ENCODE results near the gene PEA15. TPM values are rescaled to one million over a fixed set of nuclear protein-coding genes. Genes with fewer than 3 reads are reported as not detected.

The PEA15 gene
- total and polyA plus RNA-seq, 4 donors: 76.0 to 261 (median 136) TPM

DNA sequence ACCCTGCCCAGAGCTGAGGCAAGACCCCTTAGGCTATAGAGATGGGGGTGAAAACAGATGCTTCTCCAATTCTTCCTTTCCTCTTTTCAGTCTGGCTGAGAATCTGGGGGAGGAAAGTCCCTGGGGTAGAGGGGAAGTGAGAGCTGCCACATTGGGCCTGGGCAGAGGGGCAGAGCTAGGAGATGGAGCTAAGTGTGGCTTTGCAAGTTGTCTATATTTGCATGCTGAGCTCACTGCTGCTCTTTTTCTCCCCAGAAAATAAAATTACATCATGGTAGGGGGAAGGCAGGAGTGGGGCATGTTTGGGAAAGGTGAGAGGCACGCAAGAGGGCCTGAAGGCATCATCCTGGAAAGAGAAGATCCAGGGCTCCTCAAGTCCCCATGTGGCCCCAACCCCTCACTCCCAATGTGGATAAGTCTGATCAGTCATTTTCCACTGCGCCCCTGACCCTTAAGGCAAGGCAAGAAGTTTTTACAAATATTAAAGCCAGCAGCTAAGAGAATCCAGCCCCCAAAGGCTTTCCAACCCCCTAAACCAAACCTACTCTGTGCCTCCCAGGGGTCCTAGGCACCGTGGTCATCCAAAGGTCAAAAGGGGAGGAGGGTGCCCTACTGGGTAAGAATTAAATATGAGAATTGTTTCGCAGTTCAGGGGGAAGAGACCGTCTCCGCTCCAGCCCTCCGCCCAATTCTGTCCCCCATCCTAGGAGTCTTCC lies 500 bp upstream of the PEA15 start:
- H3K4me1 ChIP-seq (ENCODE audit: control insufficient read depth in 5 of 5, insufficient read depth in 5 of 5, low read length in 5 of 5): peaks cover 9 to 42% (median 26%) of the 10 kb centered on the region in 5 donors
- no peaks in the 10 kb centered on the region for H3K9me3 ChIP-seq (ENCODE audit: control insufficient read depth in 4 of 4, insufficient read depth in 3 of 4, low read length in 3 of 4)
- peaks cover 0 to 9% (median 4%) of the 10 kb centered on the region in 4 donors for H3K36me3 ChIP-seq (ENCODE audit: control insufficient read depth in 4 of 4, insufficient read depth in 4 of 4, low read length in 4 of 4)
- H3K4me3 ChIP-seq: no peak overlapping the region
- TF ChIP-seq CTCF (IDR thresholded peaks at IDR 0.05; ENCODE audit: control extremely low read depth, extremely low read depth): no peak
- peak overlapping the region; percentile 49 to 55 for H3K27ac ChIP-seq (ENCODE audit: low read depth in 1 of 2, low read length in 1 of 2)
- 24 to 25% methylated on average over 7 of the region's 7 CpGs for WGBS, 2 donors
- ATAC-seq (ENCODE audit: insufficient read depth, low FRiP score) (no peak), DNase-seq (no peak)
- no peaks in the 10 kb centered on the region for H3K27me3 ChIP-seq (ENCODE audit: control insufficient read depth in 3 of 3, insufficient read depth in 3 of 3, low read length in 2 of 3)
- H3K9ac ChIP-seq (ENCODE audit: insufficient read depth in 1 of 2, low read length in 2 of 2): no peak overlapping the region

GRCh38 chr1:160206036-160206389 lies 829 bp downstream of the PEA15 start:
- no peaks in the 10 kb centered on the region for H3K9me3 ChIP-seq (ENCODE audit: control insufficient read depth in 4 of 4, insufficient read depth in 3 of 4, low read length in 3 of 4)
- no peak for TF ChIP-seq CTCF (IDR thresholded peaks at IDR 0.05; ENCODE audit: control extremely low read depth, extremely low read depth)
- DNase-seq (peak; percentile 58 to 71 (median 59)), ATAC-seq (ENCODE audit: insufficient read depth, low FRiP score) (peak; percentile 45)
- no peaks in the 10 kb centered on the region for H3K27me3 ChIP-seq (ENCODE audit: control insufficient read depth in 3 of 3, insufficient read depth in 3 of 3, low read length in 2 of 3)
- 7 to 17% methylated on average over 9 of the region's 9 CpGs for WGBS, 2 donors
- H3K36me3 ChIP-seq (ENCODE audit: control insufficient read depth in 4 of 4, insufficient read depth in 4 of 4, low read length in 4 of 4): peaks cover 4 to 15% (median 5%) of the 10 kb centered on the region in 4 donors
- H3K27ac ChIP-seq (ENCODE audit: low read depth in 1 of 2, low read length in 1 of 2): peak overlapping the region; percentile 96 to 99
- peak overlapping the region; percentile 91 for H3K4me3 ChIP-seq
- H3K9ac ChIP-seq (ENCODE audit: insufficient read depth in 1 of 2, low read length in 2 of 2): peak overlapping the region; percentile 81 to 90
- H3K4me1 ChIP-seq (ENCODE audit: control insufficient read depth in 5 of 5, insufficient read depth in 5 of 5, low read length in 5 of 5): peaks cover 13 to 52% (median 34%) of the 10 kb centered on the region in 5 donors

DNA sequence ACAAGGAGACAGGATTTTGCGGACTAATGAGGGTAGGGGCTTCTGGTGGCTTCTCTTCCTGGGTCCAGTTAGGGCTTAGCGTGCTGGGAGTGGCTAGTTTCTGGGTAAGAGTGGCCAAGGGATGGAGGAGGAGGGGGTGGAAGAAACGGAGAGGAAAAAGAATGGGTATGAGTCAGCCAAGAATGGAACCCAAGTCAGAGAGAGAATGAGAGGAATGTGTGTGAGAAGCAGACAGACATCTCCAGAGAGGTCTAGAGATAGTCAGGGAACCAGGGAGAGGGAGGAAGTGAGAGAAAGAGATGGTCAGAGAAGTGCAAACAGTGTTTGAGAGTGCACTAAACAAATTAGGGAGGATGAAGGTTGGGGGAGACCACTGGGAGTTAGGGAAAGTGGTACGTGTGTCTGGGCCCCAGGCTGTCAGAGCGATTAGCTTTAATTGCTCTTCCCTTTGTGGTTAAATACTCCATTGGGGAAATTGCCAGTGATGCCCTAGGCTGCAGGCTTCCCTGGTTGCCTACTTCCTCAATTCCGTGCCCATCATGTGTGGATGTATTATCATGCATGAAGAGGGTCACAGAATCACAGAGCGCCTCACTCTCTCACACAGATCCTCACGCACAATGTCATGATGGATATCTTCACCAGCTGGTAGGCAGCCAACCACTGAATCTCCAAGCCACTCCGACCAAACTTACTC lies 1.4 kb downstream of the PEA15 start:
- WGBS, 2 donors: 57 to 60% methylated on average over 9 of the region's 9 CpGs
- Histone ChIP-seq H3K9ac (ENCODE audit: insufficient read depth in 1 of 2, low read length in 2 of 2) (peak overlapping the region in 1 of 2 donors; percentile 90), H3K27ac (ENCODE audit: low read depth in 1 of 2, low read length in 1 of 2) (peak overlapping the region; percentile 96 to 99), H3K36me3 (ENCODE audit: control insufficient read depth in 4 of 4, insufficient read depth in 4 of 4, low read length in 4 of 4) (peaks cover 7 to 19% (median 10%) of the 10 kb centered on the region in 4 donors), H3K4me1 (ENCODE audit: control insufficient read depth in 5 of 5, insufficient read depth in 5 of 5, low read length in 5 of 5) (peaks cover 13 to 52% (median 35%) of the 10 kb centered on the region in 5 donors), H3K9me3 (ENCODE audit: control insufficient read depth in 4 of 4, insufficient read depth in 3 of 4, low read length in 3 of 4) (no peaks in the 10 kb centered on the region), H3K27me3 (ENCODE audit: control insufficient read depth in 3 of 3, insufficient read depth in 3 of 3, low read length in 2 of 3) (no peaks in the 10 kb centered on the region), H3K4me3 (peak overlapping the region; percentile 91)
- DNase-seq (no peak), ATAC-seq (ENCODE audit: insufficient read depth, low FRiP score) (no peak)
- TF ChIP-seq CTCF (IDR thresholded peaks at IDR 0.05; ENCODE audit: control extremely low read depth, extremely low read depth): no peak

All from lung (tissue), 12 donors.